Amniotic stem cell (primary cell): ENCODE results near the gene GOLGA6A.
"Not testable (repeated sequence)": the region's sequence is repeated elsewhere in the genome, so short reads cannot be mapped to it uniquely, and the experiment has no call there.

ENCODE experiments used
- DNase-seq: peaks from one replicate; lab custom pipeline; 2025; lab: John Stamatoyannopoulos, UW

The GOLGA6A gene

DNA sequence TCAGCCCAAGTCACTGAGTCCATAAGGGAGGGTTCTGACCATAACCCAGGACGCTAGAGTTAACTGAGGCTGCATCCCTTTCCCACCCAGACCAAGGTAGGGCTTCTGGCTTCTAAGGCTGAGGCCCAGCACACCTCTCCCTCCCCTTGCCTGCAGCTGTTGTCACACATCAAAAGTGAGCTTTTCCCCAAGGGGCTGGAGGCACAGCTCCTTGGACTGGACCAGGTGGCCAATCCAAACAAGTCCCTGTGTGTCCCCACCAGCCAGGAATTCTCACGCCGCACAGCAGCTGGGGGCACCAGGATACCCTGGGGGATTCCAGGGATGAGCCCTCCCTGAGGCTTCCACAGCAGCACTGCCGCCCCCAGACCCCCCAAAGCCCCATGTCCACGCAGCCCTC, 25.8 kb upstream of the GOLGA6A start:
- no peak for DNase-seq

DNA sequence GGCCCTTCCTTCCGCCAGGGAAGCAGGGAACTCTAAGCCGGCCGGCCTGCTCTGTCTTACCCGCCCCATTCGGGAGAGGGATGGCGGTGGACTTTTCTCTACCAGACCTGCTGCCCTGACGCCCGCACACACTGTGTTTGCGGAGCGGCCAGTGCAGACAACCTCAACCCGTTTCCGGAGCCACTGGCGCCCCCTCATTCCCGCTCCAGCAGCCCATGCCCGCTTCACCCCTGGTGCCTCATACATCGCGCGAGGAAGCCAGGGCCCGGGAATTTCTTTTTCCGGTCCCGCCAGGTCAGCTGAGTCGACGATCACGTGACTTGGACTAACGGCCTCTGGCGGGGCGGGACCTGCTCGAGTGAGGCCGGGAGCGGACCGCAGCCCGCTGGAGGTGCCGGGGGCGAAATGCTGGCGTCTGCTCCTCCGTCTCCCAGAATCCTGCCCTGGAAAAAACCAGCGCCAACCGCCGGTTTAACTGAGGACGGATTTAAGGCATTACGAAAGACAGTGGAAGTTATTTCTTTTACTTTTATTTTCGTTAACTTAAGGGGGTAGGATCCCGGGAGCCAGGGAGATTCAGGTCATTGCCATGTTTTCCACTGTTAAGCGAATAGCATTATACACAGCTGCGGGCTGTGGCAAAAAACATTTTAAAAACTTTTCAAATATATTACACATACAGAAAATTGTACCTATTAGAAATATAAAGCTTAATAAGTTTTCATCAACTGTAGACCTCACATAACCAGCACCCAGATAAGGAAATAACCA, 17.8 kb upstream of the GOLGA6A start:
- not testable (repeated sequence) for DNase-seq

DNA sequence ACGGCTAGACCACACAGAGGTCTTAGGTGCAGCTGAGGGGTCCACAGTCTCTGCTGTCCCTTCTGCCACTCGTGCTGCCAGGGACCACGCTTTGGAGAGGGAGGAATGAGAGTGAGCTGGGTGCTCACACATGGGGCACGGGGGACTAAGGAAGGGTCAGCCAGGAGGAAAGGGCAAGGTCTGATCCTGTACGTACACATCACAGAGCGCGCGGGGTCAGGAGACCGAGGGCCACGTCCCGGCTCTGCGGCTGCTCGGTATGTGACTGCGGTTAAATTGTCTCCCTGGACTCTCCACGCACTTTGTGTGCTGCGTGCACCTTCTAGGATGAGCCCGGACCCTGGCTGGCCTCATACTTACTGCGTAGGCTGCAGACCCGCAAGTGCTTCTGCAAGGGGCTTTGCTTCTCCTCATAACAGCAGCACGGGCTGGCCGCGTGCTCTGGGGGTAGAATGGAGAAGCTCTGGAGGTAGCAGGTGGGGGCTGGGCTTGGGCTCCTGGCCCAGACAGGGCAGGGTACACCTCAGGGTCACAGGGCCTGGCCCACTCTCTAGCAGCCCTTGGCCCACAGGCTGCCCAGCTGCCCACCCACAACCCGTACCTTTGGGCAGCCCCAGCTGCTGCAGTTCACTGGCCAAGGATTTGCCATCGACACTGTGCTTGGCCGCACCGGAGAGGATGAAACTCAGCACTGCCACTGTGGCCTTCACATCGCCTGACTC, 14.6 kb upstream of the GOLGA6A start:
- not testable (repeated sequence) for DNase-seq

DNA sequence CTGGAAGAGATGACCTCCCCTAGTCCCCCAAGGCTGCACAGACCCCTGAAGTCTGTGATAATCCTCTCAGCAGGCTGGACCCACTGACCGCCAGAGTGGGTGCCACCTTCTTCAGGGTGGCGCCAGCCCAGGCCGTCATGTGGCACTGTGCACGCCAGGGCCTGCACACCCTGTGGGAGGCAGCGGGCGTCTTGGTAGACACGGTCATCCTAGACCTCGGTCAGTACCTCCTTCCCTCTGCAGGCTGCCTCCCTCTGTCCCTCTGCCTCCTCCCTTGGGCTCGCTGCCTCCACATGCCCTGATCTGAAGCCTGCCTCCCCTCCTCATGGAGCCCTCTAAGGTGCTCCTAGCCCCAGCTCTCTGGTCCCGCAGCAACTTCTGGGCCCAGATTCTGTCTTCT, 13.3 kb upstream of the GOLGA6A start:
- not testable (repeated sequence) for DNase-seq

DNA sequence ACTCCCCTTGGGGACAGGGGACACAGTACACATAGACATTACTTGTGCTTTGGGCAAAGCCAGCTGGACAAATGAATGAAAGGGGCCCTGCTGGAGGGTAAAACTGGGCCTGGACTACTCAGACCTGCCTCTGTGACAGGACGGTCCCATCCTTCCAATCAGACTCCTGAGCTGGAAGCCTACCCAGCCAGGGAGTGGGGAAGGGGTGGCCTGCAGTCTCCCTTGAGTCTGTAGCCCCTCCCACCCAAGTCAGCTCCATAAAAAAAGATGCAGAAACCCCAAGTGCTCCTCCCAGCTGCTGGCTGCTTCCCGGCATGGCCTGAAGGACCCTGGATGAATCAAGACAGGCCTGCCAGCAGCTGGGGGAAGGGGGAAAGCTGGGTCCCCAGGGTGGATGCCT, 12.2 kb upstream of the GOLGA6A start:
- DNase-seq = not testable (repeated sequence)

DNA sequence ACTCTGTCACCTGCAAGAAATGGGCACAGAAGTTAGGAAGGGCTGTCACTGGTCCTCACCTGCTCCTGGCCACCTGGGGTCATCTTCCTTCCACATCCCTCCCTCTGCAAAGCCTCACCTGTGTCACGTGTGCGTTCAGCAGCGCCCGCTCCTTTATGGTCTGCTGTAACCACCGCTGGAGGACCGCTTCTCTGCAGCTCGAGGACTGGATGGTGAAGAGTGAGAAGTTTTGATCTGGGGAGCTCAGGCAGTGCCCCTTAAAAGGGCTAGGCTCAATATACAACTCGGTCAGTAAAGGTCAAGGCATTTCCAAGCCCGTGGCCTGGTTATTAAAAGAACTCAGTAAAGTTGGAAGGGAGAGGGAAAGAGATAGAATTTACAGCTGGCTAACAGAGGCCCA, 6.6 kb downstream of the GOLGA6A start:
- not testable (repeated sequence) for DNase-seq

DNA sequence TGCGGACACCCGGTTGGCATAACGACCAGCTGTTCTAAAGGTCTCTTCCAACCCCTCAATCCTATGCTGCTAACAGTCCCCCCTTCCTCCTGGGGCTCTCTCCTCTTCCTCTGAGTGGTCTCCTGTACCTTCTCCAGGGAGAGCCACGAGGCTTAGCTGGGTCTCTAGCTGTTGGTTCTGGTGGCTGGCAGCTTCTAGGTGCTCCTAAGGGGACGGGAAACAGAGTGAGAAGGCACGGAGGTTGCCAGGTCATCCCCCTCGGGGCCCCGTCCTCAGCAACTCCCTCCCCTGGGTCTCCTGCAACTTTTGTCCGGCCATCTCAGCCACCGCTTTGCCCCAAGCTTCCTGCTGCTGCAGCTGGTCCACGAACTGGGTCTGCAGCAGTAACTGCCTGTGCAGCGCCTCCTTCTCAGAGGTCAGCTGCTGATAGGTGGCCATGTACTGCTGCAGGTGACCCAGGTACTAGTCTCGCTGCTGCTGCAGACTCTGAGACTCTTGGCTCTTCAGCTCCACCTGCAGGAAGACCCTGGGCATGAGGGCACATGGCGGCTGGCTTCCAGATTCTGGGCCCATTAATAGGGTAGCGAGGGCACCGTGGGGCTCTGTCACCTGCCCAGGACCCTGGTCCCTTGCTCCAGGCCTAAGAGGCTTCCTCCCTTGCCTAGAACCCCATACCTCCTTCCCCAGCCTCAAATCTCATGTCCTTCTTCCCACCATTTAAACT, 9.6 kb downstream of the GOLGA6A start:
- not testable (repeated sequence) for DNase-seq

DNA sequence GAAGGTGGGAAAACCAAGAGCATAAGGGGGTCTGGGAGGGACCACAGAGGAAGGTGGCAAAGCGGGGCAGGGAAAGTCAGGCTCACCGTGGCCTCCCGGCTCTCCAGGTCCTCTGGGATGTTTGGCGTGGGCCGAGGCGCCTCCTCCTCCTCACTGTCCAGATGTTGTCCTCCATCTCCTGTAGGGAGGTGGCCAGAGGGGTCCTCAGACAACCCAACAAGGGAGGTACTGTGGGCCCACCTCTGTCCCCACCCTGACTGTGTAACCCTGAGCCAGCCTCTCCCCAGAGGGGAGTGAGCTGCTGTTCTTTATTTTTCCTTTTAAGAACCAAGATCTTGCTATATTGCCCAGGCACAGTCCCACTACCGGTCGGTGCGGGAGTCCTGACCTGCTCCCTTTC, 10.2 kb downstream of the GOLGA6A start:
- not testable (repeated sequence) for DNase-seq

DNA sequence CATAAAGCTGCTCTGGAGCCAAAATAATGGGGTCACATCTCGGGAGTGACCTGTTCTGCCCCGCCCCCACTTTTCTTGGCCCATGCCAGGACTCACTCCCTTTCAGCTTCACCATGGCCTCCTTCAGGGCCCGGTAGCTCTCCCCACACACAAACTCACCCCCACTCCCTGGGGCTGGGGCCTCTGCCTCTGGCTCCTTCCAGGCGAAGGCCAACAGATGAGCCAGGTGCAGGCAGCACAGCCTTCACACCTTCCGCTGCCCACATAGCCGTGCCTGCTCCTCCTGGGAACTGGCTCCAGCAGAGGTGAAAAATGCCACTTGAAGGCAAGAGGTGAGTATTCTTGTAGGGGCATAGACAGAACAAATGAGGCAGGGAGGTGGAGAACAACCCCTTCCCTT, 10.7 kb downstream of the GOLGA6A start:
- not testable (repeated sequence) for DNase-seq

DNA sequence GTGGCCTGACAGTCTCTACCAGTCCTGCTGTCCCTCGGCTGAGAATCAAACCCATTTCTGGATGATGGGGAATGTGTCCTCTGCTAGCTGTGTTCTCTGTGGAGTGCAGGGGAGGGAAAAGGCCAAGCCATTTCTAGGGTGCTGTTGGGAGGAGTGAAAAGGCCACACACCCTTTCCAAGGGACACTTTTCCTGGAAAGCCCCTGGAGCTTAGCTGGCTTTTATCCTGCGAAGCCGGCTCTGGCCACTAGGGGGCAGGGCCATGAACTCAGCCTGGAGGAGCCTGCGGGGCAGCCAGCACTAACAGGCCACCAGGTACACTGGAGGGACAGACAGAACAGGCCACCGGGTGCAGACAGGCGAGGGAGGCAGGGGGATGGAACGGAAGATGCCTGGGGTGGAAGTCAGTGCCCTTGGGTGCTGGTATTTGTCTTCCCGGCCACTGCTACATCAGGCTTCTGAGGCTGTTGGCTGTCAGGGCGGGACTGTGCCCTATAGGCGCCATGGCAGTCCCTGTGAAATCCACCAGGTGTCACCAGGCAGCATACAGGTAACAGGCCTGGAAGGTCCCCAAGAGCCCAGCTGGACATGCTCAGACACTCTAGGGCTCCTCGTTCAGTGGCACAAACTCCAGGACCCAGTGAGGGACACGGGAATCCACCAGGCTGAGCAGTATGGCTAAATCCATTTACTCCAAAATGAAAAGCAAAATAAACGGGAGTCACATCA, 16.5 kb downstream of the GOLGA6A start:
- not testable (repeated sequence) for DNase-seq

DNA sequence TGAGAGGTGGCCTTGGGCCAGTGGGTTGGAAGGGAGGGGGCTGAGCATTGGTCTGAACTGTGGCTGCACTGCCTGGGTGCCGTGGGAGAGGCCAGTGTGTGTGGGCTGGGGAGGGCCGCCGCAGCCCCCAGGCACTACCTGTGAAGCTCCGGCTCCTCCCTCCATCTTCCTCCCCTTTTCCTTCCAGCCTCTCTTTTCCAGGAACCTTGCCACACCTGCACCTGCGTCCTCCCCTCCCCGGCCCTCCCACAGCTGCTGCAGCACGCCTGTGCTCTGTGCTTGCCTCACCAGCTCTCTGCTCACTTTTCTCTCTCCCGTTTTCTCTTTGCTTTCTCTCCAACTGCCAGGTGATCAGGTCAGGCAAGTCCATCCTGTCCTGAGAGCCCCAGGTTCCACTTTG, 17.5 kb downstream of the GOLGA6A start:
- DNase-seq = not testable (repeated sequence)

DNA sequence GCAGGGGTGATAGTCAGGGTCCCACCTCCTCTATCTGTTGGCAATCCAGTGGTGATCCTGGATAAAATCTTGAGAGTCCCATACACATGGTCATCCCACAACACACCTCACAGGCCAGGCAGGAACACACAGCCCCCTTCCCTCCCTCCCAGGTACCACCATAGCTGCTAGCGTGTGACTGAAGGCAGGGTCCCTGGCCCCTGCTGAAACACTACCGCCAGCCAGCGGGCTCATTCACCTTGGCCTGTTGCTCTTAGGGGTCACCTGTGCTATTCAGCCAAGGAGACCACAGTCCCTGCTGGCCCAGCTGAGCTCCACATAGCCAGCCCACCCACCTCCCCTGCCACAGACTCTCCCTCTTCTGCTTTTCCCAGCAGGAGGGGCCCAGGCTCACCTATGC, 18.2 kb downstream of the GOLGA6A start:
- not testable (repeated sequence) for DNase-seq

DNA sequence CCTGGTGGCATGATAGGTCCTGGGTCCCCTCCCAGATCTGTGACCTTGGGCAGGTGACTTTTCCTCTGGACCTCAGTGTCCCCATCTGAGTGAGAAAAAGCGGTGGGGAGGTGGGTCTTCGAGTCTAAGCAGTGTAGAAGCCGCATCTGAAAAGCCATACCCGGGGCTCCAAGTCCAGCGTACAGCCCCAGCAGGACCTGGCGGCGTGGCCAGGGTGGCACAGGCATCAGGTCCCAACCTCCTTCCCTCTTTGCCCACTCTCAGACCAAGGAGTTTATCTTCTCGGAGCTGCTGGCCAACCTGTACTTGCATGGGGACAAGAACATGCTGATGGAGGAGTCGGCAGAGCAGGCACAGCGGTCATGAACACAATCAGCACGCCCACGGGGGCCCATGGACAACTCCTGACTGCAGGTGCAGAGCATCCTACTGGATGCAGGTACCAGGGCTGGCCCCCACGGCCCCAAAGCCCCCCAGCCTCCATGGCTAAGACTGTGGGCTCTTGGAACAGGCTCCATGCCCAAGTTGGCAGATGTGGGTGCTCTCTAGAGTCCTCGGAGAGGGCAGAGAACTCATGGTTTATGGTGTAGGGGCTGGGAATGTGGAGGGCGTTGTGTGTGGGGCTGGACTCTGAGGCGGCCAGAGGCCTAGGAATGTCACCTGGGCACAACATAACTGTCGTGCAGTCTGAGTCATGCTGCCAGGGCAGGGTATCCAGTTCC, 18.8 kb downstream of the GOLGA6A start:
- DNase-seq = not testable (repeated sequence)

DNA sequence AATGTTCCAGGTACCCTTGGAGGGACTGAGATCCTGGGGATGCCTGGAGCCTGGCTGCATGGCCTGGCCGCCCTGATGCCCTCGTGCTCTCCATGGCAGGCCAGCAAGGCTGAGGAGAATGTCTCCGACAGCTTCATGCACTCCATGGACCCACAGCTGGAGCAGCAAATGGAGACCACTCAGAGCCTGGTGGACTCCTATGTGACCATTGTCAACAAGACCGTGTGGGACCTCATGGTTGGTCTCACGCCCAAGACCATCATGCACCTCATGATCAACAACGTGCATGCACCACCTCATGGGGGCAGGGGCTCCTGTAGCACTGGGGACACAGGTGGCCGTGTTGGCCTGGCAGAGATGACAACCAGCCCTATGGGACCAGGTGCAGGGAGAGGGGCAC, 19.7 kb downstream of the GOLGA6A start:
- no peak for DNase-seq

DNA sequence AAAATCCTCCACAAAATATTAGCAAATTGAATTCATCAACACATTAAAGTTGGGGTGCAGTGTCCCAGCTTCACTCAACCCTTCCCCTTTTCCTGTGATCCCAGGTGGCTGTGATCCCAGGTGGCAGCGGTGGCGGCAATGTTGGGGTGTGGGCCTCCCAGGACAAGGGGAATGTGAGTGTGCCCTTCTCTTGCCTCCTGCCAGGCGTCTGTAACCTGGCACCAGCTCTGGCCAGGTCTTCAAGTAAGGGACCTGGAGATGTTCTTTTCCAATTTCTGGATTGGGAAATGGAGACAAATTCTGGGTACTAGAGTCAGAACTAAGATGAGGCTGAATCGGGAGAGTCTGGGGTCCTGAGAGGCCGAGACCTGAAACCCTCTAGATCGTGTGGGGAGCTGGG, 20.1 kb downstream of the GOLGA6A start:
- DNase-seq = no peak

DNA sequence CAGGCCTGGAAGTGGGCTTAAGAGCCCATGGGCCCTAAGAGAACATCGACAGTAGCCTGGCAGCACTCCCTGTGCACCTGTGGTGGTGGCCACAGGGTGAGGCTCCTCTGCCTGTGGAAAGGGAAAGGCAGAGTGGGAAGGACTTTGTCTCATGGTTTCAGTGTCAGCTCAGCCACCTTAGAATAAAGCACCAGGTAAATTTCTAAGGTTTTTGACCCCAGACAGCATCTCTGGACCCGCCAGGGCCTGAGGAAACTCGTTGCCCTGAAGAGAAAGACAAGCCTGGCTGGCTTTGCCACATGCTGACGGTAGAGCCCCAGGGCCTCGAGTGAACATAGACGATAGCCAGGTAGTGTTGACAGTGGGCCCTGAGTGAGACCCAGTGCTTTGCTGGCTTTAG, 22.1 kb downstream of the GOLGA6A start:
- DNase-seq = no peak

DNA sequence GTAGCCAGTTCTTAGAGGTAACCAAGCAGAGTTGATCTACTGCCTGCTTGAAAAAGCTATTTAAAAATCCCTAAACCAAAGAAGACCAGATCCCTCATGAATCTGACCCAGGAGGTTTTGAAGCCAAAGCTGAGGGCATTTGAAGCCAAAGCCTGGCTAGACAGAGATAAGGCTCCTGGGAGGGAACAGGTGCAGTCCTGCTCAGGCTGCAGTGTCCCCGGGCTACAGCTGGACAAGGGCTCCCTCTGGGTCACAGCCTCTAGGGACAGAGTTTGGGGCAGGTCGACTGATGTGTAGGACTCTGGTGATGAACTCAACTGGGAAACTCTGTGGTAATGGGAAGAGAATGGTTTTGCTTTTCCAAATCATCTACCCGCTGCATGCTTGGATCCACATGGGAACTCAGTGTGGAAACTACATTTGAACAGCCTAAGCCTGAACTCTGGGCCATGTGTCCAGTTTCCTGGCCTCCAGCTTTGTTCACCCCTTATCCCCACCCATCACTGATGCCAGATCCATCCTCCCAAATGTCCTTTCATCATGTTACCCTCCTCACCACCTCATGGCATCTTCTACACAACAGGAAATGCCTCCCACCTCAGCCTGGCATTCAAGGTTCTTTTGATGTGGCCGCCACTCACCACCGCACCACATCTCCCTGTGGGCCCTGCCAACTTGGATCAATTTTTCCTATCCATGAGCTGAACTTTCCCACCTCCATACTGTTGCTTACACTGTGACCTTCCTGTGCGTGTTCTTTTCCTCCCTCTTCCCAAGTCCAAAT, 23.1 kb downstream of the GOLGA6A start:
- not testable (repeated sequence) for DNase-seq

DNA sequence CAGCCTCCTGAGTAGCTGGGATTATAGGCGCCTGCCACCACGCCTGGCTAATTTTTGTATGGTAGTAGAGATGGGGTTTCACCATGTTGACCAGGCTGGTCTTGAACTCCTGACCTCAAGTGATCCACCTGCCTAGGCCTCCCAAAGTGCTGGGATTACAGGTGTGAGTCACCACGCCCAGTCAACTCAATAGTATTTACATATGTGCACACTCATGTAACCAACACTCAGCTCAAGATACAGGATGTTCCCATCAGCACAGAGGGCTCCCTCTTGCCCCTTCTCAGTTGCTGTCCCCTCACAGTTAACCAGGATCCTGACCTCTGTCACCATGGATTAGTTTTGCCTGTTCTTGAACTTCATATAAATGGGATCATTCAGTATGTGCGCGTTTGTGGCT, 26.0 kb downstream of the GOLGA6A start:
- not testable (repeated sequence) for DNase-seq

DNA sequence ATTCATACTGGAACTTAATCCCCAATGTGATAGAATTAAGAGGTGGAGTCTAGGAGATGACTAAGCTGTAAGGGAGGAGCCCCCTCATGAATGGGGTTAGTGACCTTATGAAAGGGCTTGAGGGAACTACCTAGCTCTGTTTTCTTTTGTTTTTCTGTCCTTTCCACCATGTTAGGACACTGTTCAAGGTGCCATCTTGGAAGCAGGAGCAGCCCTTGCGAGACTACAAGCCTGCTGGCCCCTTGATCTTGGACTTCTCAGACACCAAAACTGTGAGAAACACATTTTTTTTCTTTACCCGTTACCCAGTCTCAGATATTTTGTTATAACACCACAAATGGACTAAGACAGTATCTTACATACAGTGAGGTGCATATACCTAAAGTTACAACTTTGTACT, 26.5 kb downstream of the GOLGA6A start:
- no peak for DNase-seq

DNA sequence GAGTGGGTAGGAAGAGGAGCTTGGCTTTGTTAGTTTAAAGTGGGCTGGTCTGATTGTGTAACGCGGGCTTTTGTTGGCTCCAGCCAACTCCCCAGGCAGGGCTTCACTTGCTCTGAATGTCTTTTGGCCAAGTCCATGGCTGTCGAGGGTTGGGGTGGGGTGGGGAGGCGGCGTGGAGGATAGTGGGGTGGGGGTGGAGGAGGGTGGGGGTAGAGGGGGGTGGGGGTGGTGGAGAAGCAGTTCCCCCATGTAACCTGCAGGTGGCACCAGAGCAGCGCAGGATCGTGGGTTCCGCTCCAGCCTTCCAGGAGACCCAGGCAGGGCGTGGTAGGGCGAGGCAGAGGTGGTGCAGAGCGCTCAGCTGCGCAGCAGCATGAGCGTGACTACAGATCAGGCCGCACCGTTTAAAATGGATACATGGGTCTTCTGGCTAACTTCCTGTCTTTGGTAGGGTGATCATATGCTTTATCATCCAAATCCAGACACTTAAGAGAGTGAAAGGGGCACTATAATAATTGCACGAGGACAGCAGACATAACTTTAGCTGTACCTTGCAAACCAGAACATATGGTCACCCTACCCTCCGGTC, 28.3 kb downstream of the GOLGA6A start:
- peak; percentile 45 for DNase-seq
